Hematopoietic multipotent progenitor cell treated with erythropoietin and hydrocortisone succinate and interleukin-3 and kit ligand, for 6 days (in vitro differentiated cells): ENCODE measurements around the gene PUS7.
"Not testable (repeated sequence)": the region's sequence is repeated elsewhere in the genome, so short reads cannot be mapped to it uniquely, and the experiment has no call there.

ENCODE experiments used
- DNase-seq: peaks from one replicate; pipeline ENCODE4 v3.0.0-alpha.2; 2015

PUS7 gene

DNA sequence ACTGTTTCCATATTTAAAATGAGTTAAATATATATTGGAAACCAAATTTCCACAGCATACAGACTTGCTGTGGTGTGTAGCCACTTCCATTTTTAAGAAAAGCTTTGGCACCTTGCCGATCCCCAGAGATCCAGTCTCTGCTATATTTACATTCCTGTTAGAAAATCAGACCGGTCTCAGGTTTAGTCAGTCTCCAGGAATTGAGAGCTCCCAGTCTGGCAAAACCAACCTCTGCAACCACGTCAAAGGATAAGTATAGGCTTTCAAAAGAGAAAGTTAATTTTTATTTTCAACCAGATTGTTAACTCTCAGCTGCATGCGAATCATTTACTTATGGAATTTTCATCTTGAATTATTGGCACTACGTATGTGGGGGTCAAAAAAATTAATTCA lies 28.2 kb downstream of the PUS7 start:
- no peak for DNase-seq

DNA sequence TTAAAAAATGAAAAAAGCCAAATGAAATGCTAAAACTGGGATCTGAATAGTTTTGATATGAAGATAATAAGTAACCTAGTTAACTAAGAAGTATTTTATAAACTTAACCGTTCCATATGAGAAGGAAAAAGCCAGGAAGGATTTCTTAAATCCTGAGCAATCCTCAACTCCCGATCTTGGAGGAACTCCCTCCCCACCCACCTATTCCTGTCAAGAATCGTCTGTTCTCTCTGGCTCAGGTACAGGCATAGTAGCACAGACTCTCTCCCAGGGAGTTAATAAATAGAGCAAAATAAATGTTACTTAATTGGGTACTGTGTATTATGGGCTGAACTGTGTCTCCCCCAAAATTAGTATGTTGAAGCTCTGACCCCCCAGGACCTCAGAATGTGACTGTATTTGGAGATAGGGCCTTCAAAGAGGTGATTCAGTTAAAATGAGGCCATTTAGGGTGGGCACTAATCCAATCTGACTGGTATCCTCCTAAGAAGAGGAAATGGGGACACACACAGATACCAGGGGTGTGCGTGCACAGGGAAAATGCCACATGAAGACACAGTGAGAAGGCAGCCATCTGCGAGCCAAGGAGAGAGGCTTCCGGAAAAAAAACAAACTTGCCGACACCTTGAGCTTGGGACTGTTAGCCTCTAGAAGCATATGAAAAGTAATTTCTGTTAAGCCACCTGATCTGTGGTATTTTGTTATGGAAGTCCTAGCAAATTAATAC lies 28.7 kb downstream of the PUS7 start:
- DNase-seq = no peak

DNA sequence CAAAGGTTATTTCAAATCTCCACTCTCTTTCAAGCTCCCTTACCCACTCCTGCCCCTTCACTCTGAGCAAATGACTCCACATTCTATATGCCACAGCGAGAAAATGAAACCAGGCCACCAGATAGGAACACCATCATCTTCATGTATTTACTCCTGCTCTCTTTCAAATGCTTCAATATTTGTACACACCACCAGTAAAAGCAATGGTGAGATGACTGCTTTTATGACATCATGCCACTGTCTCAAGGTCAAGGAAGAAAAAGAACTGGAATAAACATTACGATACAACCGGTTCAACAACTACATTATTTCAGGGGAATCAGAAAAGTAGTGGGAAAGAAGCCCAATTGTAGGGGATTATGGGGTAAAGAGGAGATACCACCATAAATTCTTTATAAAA lies 32.7 kb downstream of the PUS7 start:
- DNase-seq = no peak

DNA sequence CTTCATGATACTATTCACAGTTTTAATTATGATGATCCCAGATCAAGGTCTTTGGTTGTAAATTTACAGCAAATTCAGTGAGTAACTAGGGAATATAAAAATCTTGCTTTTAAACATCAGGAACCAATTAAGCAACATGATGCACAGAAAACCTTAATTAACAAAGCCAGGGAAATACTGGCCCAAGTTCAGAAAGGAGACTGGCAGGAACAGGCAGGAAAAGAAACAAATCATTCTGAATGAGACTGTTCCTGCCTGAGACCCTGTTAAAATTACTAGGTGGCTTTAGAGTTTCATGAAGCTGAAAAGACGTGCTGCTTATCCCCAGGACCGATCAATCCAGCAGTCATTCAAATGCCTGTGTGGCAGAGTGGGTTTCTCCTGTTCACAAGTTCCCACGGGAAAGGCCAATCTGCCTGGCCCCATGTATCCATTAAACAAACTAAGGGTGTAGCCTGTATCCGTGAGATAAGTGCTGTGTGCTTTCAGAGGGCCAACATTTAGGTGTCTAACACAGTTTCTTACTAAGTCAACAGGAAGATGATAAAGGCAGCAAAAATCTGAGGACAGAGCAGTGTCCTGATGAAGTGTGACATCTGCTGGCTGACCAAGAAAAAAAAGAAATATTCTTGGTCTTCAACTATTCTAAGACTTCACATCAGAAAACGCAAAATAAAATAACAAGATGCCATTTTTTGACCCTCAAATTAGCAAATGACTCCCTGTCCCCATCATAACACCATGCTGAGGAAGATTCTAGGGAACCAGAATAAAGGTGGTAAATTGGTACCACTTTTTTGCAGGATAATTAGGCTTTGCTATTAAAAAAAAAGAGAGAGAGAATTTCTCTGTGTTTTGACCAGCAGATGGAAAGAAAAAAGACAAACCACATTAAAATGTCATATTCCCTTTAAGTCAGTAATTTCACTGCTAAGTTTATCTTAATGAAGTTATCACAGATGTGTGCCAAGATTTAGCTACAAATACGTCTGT lies 34.2 kb downstream of the PUS7 start:
- DNase-seq = peak; percentile 44

DNA sequence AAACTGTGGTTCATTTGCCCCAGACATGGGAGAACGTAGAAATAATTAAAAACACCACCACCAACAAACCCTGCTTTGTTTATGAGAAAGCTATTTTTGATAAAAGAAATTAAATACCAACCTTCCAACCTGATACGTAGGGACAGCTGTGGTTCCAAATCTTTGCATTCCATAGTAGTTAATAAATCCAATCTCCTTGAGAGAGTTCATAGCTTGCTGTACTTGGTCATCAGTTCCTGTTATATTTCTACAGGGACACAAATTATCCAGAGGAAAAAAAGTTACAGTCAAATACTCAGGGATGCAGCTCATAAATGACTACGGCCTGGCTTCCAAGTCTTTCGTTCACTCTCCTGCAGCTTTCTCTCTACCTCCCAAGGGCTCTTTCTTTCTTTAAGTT lies 41.1 kb downstream of the PUS7 start:
- no peak for DNase-seq

DNA sequence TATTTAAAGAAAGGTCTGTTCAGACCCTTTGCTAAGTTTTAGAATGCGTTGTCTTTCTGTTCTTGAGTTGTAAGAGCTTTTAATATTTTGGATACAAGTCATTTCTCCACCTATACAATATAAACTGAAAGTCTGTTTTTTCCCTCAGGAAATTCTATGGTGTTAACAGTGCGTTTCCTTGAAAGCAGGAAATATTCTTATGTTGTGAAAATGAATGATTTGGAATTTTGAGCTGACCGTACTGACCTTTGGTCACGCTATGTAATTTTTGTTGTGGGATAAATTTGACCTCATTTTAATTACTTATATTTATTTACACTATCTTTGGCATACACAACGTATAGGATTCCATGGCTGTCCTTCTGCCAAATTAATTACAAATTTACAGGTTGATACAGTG lies 43.5 kb downstream of the PUS7 start:
- no peak for DNase-seq

DNA sequence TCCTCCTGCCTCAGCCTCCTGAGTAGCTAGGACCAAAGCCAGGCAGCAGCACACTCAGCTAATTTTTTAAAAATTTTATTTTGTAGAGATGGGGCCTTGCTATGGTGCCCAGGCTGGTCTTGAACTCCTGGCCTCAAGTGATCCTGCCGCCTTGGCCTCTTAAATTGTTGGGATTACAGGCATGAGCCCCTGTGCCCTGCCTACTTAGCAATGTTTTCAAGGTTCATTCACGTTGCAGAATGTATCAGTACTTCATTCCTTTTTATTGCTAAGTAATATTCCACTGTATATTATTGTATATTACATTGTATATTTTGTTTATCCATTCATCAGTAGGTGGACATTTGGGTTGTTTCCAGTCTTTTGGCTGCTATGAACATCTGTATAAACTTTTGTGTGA lies 44.2 kb downstream of the PUS7 start:
- DNase-seq = no peak

DNA sequence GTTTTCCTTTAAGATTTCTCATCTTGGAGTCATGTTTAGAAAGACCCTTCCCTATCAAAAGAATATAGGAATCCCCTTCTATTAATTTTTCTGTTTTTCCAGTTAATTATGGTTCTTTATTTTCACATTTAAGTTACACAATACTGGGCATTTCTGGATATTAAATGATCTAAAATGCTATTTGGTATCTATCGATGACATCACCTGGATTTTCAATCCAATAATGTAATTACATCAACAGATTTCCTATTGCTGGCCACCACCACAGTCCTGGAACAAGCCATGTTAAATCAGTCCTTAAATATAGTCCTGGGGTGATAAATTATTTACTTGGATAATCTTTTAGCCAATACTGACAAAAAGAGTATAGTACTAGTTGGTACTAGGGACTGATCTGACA lies 48.0 kb downstream of the PUS7 start:
- DNase-seq = no peak

DNA sequence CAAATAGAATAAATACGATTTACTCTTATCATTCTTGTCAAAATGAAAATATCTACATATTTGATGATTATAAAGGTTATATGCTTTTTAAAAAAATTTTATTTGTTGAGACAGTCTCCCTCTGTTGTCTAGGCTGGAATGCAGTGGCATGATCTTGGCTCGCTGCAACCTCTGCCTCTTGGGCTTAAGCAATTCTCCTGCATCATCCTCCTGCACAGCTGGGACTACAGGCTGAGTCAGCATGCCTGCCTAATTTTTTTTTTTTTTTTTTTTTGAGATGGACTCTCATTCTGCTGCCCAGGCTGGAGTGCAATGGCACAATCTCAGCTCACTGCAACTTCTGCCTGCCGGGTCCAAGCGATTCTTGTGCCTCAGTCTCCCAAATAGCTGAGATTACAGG lies 48.9 kb downstream of the PUS7 start:
- no peak for DNase-seq

DNA sequence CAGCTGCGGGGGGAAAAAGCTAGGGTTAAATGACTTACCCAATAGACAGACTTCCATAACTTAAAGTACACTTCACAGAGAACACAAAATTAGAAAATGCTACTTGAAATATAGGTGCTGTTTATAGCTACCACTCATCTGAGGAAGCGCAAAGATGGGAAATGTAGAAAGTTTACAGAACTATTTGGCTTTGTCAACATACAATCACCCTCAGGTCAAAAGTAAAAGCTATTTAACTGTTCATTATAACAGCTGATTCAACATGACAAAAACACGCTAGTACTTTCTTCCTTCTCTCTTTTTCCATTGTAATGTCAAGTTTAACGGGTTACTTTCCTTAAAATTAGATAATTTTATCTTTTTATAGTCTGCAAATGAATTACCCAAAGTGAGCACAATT lies 51.2 kb downstream of the PUS7 start:
- no peak for DNase-seq

DNA sequence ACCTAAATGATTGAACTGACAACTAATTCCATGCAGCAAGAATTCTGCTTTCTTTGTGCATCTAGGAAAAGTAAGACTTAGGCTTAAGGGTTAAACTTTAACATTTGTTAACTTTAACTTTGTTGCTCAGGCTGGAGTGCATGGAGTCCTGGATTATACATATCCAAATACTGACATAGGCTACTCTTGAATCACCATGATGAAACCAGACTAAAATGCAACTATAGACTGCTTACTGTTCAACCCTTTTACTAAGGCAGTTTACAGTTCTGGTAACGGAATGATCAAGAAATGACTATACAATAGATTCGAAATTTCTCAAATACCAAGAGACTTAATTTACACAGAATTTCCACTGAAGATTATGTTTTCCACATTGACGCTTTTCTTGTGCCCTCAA lies 52.0 kb downstream of the PUS7 start:
- no peak for DNase-seq

DNA sequence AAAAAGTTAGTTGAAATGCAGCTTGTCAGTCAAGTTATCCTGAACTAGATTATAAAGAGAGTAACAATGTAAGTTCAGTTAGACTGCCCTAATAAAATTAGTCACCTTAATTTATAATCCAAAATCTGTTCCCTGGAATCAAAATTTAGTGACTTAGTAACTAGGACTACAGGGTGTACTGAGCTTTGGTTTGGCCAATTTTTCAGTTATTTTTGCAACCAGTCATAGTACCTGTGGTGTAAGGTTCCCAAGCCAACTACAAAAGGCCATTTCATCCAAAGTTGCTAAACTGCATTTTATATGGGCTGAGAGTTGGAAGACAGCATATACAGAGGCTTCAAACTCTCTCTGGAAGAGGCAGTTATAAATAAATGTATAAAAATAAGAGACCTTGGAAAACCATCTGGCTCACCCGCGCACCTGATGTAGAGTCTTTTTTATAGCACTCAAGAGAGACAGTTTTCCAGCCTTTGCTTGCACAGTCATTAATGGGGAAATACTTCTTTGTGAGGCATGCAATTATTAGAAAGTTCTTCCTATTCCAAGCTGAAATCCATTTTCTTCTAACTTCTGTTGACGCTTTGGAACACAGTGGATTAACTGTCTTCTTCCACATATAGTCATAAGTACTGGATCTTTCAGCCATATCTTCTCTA lies 59.2 kb downstream of the PUS7 start:
- no peak for DNase-seq

DNA sequence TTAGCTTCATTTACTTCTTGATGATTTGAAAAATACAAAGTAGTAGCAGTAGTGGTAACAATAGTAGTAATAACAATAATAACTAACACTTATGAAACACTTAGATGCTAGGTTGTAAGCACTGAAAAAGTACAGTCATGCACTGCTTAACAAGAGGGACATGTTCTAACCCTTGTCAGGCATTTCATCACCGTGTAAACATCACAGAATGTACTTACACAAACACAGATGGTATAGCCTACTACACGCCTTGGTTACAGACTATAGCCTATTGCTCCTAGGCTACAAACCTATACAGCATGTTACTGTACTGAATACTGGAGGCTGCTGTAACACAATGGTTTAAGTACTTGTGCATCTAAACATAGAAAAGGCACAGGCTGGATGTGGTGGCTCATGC lies 60.6 kb downstream of the PUS7 start:
- no peak for DNase-seq

DNA sequence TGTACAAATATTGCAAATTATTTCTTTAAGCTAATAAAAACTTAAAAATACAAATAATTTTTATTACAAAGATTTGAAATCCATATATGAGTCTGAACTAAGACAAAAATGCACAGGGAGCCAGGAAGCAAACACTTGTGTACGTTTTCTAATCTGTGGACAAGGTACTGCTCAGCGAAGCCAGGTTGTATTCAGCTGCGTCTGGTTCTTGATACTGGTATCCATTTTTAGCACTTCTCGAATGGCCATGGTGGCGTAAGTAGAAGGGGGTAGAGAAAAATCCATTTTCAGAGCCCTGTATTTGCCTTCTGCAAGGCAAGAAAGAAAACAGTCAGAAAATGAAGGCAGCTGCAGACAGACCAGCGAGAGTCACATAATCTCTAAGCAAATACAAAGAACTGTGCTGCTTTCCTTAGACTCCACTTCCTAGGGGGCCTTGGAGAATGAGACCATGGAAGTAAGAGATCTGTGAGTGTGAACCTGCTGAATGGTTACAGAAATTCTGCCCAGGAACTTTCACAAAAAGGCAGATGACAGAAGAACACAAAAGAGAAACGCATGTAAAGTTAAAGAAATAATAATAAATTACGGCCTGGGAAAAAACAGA lies 64.3 kb downstream of the PUS7 start:
- DNase-seq = no peak

DNA sequence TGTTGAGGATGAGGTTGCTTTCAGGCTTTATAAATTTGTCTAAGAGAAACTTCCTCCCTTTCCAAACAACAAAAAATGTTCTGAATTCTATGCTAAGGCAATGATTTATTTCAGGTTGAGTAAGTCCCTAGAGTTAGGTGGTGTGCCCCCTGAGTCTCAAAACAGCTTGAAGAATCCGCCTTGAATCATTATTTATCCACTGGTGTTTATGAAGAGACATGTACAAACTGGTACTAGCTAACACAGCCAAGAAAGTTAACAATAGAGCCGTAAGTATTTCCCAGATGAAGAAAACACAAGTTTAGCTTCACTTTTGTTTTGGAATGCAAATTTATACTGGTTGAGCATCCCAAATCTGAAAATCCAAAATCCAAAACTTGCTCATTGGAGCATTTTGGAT lies 67.2 kb downstream of the PUS7 start:
- no peak for DNase-seq

DNA sequence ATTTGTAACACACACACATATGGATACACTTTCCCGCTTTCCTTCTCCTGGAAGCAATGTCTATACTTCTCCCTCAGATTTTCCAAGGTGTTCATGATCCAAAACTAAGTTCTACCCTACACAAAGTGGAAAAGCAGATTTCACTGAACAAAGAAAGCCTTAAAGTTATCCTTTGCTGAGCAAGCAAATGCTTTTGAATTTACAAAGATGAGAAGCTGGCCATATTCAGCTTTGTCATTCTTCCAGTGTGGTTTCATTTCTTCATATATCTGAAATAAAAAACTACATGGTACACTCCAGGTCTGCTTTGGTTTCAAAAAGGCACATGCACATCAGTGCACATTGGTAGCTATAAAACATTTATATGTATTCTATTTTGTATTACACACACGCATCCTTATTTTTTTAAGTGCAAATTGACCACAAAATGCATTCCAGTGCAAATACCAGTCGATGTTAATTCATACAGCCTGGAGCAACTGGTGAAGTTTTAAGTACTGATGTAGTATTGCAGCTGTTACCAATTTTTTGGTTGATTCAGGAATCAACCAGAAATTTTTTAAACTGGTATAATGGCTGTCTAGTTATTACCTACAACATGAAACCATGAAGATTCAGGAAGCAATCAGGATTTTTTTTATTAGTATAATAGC lies 67.8 kb downstream of the PUS7 start:
- DNase-seq = no peak

DNA sequence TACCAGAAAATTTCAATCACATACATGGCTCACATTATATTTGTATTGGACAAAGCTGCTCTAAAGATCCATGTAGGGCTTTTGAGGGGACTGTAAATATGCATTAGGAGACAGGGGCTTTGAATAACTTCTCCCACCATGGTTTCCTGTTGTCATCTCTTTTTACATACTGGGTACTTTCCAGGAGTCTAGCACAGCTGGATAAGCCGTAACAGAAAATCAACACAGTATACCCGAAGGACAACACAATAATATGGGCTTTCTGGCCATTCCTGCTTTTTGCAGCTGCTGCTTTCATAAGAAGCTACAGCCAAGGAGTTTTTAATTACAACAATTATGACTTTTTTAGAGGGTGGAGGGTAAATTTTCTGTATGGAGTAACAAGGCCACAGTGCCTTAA lies 70.0 kb downstream of the PUS7 start:
- no peak for DNase-seq

DNA sequence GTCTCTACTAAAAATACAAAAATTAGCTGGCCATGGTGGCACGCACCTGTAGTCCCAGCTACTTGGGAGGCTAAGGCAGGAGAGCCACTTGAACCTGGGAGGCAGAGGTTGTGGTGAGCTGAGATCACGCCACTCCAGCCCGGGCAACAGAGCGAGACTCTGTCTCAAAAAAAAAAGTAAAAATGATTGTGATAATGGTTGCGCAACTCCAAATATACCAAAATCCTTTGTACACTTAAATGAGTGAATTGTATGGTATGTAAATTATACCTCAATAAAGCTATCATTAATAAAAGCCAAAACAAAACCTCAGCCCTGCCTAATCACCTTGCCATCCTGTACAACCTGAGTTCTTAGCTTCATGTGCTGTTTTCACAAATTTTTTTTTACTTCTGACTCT lies 71.2 kb downstream of the PUS7 start:
- not testable (repeated sequence) for DNase-seq

DNA sequence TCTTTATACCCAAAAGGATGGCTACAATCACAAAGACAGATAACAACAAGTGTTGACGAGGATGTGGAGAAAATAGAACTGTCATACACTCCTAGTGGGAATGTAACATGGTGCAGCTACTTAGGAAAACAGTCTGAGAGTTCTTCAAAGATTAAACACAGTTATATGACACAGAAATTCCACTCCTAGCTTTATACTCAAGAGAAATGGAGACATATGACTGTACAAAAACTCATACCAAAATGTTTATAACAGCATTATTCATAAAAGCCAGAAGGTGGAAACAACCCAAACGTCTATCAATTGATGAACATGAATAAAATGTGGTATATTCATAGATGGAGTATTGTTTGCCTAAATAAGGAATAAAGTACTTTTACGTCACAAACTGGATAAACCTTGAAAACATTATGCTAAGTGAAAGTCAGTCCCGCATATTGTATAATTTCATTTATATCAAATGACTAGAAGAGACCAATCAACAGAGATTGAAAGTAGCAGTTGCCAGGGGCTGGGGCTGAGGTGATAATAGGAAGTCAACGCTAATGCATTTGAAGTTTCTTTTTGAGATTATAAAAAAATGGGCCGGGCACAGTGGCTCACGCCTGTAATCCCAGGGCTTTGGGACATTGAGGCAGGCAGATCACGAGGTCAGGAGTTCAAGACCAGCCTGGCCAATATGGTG lies 71.8 kb downstream of the PUS7 start:
- no peak for DNase-seq

DNA sequence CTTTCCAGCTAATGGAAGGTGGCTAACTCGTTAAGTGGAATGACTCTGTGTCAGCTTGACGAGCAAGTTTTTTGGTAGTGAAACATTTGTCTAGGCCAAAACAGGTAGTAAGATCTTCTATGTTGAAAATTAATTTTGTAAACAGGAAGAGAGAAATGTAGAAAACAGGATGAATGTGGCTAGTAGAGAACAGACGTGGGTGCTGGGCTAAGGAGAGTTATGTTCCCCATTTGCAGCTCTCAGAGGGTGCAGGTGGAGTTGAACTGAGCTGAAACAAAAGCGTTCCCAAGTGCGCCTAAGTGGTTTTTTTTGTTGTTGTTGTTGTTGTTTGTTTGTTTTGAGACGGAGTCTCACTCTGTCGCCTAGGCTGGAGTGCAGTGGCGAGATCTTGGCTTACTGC lies 73.9 kb downstream of the PUS7 start:
- DNase-seq = no peak

DNA sequence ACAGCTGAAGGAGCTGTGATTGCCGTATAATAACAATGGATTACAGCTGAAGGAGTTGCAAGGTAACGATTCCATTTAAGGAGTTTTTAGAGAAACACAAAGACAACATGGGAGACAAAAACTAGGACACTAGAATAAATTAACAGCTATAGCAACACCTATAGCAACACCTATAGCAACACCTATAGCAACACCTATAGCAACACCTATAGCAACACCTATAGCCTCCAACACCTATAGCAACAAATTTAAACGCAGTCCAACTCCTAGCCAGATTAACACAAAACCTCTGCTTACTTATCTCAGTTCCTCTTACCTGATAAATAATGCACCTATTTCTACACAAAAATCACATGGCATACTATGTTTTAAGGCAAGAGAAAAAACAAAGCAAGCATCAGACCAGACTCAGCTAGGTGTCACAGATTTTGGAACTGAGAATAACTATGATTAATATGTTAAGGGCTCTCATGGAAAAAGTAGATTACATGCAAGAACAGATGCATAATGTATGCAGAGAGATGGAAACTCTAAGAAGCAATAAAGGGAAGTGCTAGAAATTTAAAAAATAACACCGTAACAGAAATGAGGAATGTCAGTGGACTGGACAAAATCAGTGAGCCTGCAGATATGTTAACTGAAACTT lies 77.6 kb downstream of the PUS7 start:
- DNase-seq = no peak

DNA sequence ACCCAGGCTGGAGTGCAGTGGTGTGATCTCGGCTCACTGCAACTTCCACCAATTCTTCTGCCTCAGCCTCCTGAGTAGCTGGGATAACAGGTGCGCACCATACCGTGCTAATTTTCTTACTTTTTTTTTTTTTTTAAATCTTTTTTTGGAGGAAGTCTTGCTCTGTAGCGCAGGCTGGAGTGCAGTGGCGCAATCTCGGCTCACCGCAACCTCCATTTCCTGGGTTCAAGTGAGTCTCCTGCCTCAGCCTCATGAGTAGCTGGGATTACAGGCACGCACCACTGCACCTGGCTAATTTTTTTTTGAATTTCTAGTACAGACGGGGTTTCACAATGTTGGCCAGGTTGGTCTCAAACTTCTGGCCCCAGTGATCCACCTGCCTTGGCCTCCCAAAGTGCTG lies 79.9 kb downstream of the PUS7 start:
- not testable (repeated sequence) for DNase-seq
